Measurements from ENCODE around the gene ZNF296. TPM values are rescaled to one million over a fixed set of nuclear protein-coding genes. Genes with fewer than 3 reads are reported as not detected.

The ZNF296 gene
- total RNA-seq, 2 experiments from 2014 or later = 5.0 to 6.3 TPM

GRCh38 chr19:45023048-45023447 is 53.2 kb downstream of the ZNF296 start:
- Mint-ChIP-seq H3K27me3 (no peaks in the 10 kb centered on the region), H3K4me3 (no peak overlapping the region), H3K4me1 (ENCODE audit: low read depth) (no peaks in the 10 kb centered on the region), H3K36me3 (ENCODE audit: low read depth) (peaks cover 32% of the 10 kb centered on the region), H3K9me3 (no peaks in the 10 kb centered on the region), H3K27ac (no peak overlapping the region)
- TF ChIP-seq, protein P1, sequence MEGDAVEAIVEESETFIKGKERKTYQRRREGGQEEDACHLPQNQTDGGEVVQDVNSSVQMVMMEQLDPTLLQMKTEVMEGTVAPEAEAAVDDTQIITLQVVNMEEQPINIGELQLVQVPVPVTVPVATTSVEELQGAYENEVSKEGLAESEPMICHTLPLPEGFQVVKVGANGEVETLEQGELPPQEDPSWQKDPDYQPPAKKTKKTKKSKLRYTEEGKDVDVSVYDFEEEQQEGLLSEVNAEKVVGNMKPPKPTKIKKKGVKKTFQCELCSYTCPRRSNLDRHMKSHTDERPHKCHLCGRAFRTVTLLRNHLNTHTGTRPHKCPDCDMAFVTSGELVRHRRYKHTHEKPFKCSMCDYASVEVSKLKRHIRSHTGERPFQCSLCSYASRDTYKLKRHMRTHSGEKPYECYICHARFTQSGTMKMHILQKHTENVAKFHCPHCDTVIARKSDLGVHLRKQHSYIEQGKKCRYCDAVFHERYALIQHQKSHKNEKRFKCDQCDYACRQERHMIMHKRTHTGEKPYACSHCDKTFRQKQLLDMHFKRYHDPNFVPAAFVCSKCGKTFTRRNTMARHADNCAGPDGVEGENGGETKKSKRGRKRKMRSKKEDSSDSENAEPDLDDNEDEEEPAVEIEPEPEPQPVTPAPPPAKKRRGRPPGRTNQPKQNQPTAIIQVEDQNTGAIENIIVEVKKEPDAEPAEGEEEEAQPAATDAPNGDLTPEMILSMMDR (IDR thresholded peaks at IDR 0.05) = no peak
- ChIA-PET CTCF (no interaction called here), POLR2A (no interaction called here)
- DNase-seq (no peak), ATAC-seq (no peak)
- intact Hi-C loops (cut with micrococcal nuclease) = no loop called here

GRCh38 chr19:45021971-45022370 is 54.3 kb downstream of the ZNF296 start:
- ATAC-seq (no peak), DNase-seq (no peak)
- Mint-ChIP-seq H3K9me3 (no peaks in the 10 kb centered on the region), H3K4me3 (no peak overlapping the region), H3K27me3 (no peaks in the 10 kb centered on the region), H3K27ac (no peak overlapping the region), H3K36me3 (ENCODE audit: low read depth) (peaks cover 30% of the 10 kb centered on the region), H3K4me1 (ENCODE audit: low read depth) (peaks cover 1% of the 10 kb centered on the region)
- ChIA-PET CTCF (interaction anchor here (1.4 kb wide), 1 partner anchor 17 kb away, joined by 3 read pairs; the partner anchor contains the start of gene CLASRP), POLR2A (no interaction called here)
- TF ChIP-seq, protein P1 (IDR thresholded peaks at IDR 0.05) = no peak
- intact Hi-C loops (cut with micrococcal nuclease) = no loop called here

Other genes starting within 250 kb of the ZNF296 start
- gene NECTIN2, start 230.2 kb downstream of the ZNF296 start, total RNA-seq = under 1 TPM; 0.36 to 0.65 TPM
- gene TOMM40, start 185.2 kb downstream of the ZNF296 start, total RNA-seq = 100 to 1,000 TPM; 134 to 138 TPM
- gene APOE, start 170.7 kb downstream of the ZNF296 start, total RNA-seq = 1 to 10 TPM in 1 of 2 experiments, under 1 TPM in 1; 0.87 to 1.2 TPM
- gene APOC1, start 161.9 kb downstream of the ZNF296 start, total RNA-seq = 1 to 10 TPM; 2.5 to 3.6 TPM
- gene APOC4, start 134.2 kb downstream of the ZNF296 start, total RNA-seq = not detected
- not detected for gene APOC2, start 130.4 kb downstream of the ZNF296 start, total RNA-seq
- gene CLPTM1, start 121.1 kb downstream of the ZNF296 start, total RNA-seq = 10 to 100 TPM; 38.6 to 39.8 TPM
- gene RELB, start 75.0 kb downstream of the ZNF296 start, total RNA-seq = 10 to 100 TPM; 37.6 to 37.9 TPM
- 10 to 100 TPM; 72.7 to 80.5 TPM for gene CLASRP, start 37.4 kb downstream of the ZNF296 start, total RNA-seq
- gene GEMIN7, start 2.8 kb upstream of the ZNF296 start, total RNA-seq = 10 to 100 TPM; 44.1 to 46.8 TPM
- gene PPP1R37, start 16.7 kb upstream of the ZNF296 start, total RNA-seq = 10 to 100 TPM; 20.9 to 21.2 TPM
- under 1 TPM; 0.07 to 0.16 TPM for gene NKPD1, start 84.5 kb upstream of the ZNF296 start, total RNA-seq
- 10 to 100 TPM; 27.3 to 28.8 TPM for gene TRAPPC6A, start 101.8 kb upstream of the ZNF296 start, total RNA-seq
- 10 to 100 TPM in 1 of 2 experiments, 1 to 10 TPM in 1; 8.9 to 10.8 TPM for gene BLOC1S3, start 102.3 kb upstream of the ZNF296 start, total RNA-seq
- gene EXOC3L2, start 168.9 kb upstream of the ZNF296 start, total RNA-seq = not detected
- gene MARK4, start 174.8 kb upstream of the ZNF296 start, total RNA-seq = 10 to 100 TPM; 18.5 to 19.9 TPM
- not detected for gene CKM, start 246.4 kb upstream of the ZNF296 start, total RNA-seq

Measured in activated CD8-positive, alpha-beta T cell treated with anti-CD3 and anti-CD28 coated beads for 36 hours (primary cell).